Measurements from ENCODE around the gene KCNJ5. TPM values are rescaled to one million over a fixed set of nuclear protein-coding genes. Genes with fewer than 3 reads are reported as not detected.

The KCNJ5 gene
- total RNA-seq, 1 experiment from 2014 or later, result 0.14 TPM

GRCh38 chr11:128867277-128867676, 23.9 kb upstream of the KCNJ5 start, which contains the start of gene KCNJ1:
Gene KCNJ1, minus strand, starts transcription at chr11:128867296. Its CDS starts 27,053 bp downstream, at chr11:128840243.
- in situ Hi-C loops (cut with HindIII; ENCODE audit: low pct_unique_long_range_greater_than_20kb, low sequenced_read_pairs), result no loop called here
- DNase-seq (ENCODE audit: low read depth), result no peak

- in situ Hi-C loops (cut with HindIII; ENCODE audit: low pct_unique_long_range_greater_than_20kb, low sequenced_read_pairs), result no loop called here
- no peak for DNase-seq (ENCODE audit: low read depth)
Measured at GRCh38 chr11:128868841-128869671, 22.1 kb upstream of the KCNJ5 start.

GRCh38 chr11:128871168-128871610, 20.0 kb upstream of the KCNJ5 start:
- DNase-seq (ENCODE audit: low read depth), result no peak
- in situ Hi-C loops (cut with HindIII; ENCODE audit: low pct_unique_long_range_greater_than_20kb, low sequenced_read_pairs), result no loop called here

- in situ Hi-C loops (cut with HindIII; ENCODE audit: low pct_unique_long_range_greater_than_20kb, low sequenced_read_pairs), result no loop called here
- no peak for DNase-seq (ENCODE audit: low read depth)
Measured at GRCh38 chr11:128872094-128872493, 19.1 kb upstream of the KCNJ5 start.

GRCh38 chr11:128872594-128872993, 18.6 kb upstream of the KCNJ5 start:
- no peak for DNase-seq (ENCODE audit: low read depth)
- in situ Hi-C loops (cut with HindIII; ENCODE audit: low pct_unique_long_range_greater_than_20kb, low sequenced_read_pairs), result no loop called here

GRCh38 chr11:128874427-128874826, 16.7 kb upstream of the KCNJ5 start:
- no peak for DNase-seq (ENCODE audit: low read depth)
- in situ Hi-C loops (cut with HindIII; ENCODE audit: low pct_unique_long_range_greater_than_20kb, low sequenced_read_pairs), result no loop called here

- in situ Hi-C loops (cut with HindIII; ENCODE audit: low pct_unique_long_range_greater_than_20kb, low sequenced_read_pairs), result no loop called here
- no peak for DNase-seq (ENCODE audit: low read depth)
Measured at GRCh38 chr11:128876133-128876650, 15.0 kb upstream of the KCNJ5 start.

- no peak for DNase-seq (ENCODE audit: low read depth)
- in situ Hi-C loops (cut with HindIII; ENCODE audit: low pct_unique_long_range_greater_than_20kb, low sequenced_read_pairs), result no loop called here
Measured at GRCh38 chr11:128877726-128878125, 13.4 kb upstream of the KCNJ5 start.

- in situ Hi-C loops (cut with HindIII; ENCODE audit: low pct_unique_long_range_greater_than_20kb, low sequenced_read_pairs), result no loop called here
- no peak for DNase-seq (ENCODE audit: low read depth)
Measured at GRCh38 chr11:128878455-128878854, 12.7 kb upstream of the KCNJ5 start.

- in situ Hi-C loops (cut with HindIII; ENCODE audit: low pct_unique_long_range_greater_than_20kb, low sequenced_read_pairs), result no loop called here
- no peak for DNase-seq (ENCODE audit: low read depth)
Measured at GRCh38 chr11:128879817-128880216, 11.3 kb upstream of the KCNJ5 start.

GRCh38 chr11:128881221-128881620, 9.9 kb upstream of the KCNJ5 start:
- DNase-seq (ENCODE audit: low read depth), result no peak
- in situ Hi-C loops (cut with HindIII; ENCODE audit: low pct_unique_long_range_greater_than_20kb, low sequenced_read_pairs), result no loop called here

- in situ Hi-C loops (cut with HindIII; ENCODE audit: low pct_unique_long_range_greater_than_20kb, low sequenced_read_pairs), result no loop called here
Measured at GRCh38 chr11:128882451-128882850, 8.7 kb upstream of the KCNJ5 start.

GRCh38 chr11:128884054-128884453, 7.1 kb upstream of the KCNJ5 start:
- DNase-seq (ENCODE audit: low read depth), result no peak
- in situ Hi-C loops (cut with HindIII; ENCODE audit: low pct_unique_long_range_greater_than_20kb, low sequenced_read_pairs), result no loop called here

More at GRCh38 chr11:128882451-128882850, 8.7 kb upstream of the KCNJ5 start:
- DNase-seq (ENCODE audit: low read depth), result no peak

GRCh38 chr11:128884703-128885338, 6.3 kb upstream of the KCNJ5 start:
- DNase-seq (ENCODE audit: low read depth), result no peak
- in situ Hi-C loops (cut with HindIII; ENCODE audit: low pct_unique_long_range_greater_than_20kb, low sequenced_read_pairs), result no loop called here

GRCh38 chr11:128886406-128887124, 4.6 kb upstream of the KCNJ5 start:
- in situ Hi-C loops (cut with HindIII; ENCODE audit: low pct_unique_long_range_greater_than_20kb, low sequenced_read_pairs), result no loop called here
- DNase-seq (ENCODE audit: low read depth), result no peak

- in situ Hi-C loops (cut with HindIII; ENCODE audit: low pct_unique_long_range_greater_than_20kb, low sequenced_read_pairs), result no loop called here
- no peak for DNase-seq (ENCODE audit: low read depth)
Measured at GRCh38 chr11:128888034-128888985, 2.8 kb upstream of the KCNJ5 start.

- in situ Hi-C loops (cut with HindIII; ENCODE audit: low pct_unique_long_range_greater_than_20kb, low sequenced_read_pairs), result no loop called here
- DNase-seq (ENCODE audit: low read depth), result no peak
Measured at GRCh38 chr11:128889657-128890213, 1.4 kb upstream of the KCNJ5 start.

- no peak for DNase-seq (ENCODE audit: low read depth)
- in situ Hi-C loops (cut with HindIII; ENCODE audit: low pct_unique_long_range_greater_than_20kb, low sequenced_read_pairs), result no loop called here
Measured at GRCh38 chr11:128890216-128890542, 977 bp upstream of the KCNJ5 start.
